ENCODE results near the gene CREG2. TPM values are rescaled to one million over a fixed set of nuclear protein-coding genes. Genes with fewer than 3 reads are reported as not detected.

The CREG2 gene
- total RNA-seq, 1 experiment from 2014 or later: not detected

- ChIA-PET CTCF (interaction anchor here (0.5 to 4.4 kb wide), 51 partner anchors 9 to 1107 kb away, joined by 3 to 55 read pairs (median 5); partner anchors contain the start of genes CREG2 and RNF149), POLR2A (interaction anchor here (0.6 to 1.6 kb wide), 11 partner anchors 17 to 1088 kb away, joined by 3 to 10 read pairs (median 3); partner anchors contain the start of genes CREG2 and RNF149)
- Mint-ChIP-seq H3K27me3 (ENCODE audit: insufficient read depth, unreplicated experiment) (no peaks in the 10 kb centered on the region), H3K27ac (ENCODE audit: low read depth, unreplicated experiment) (no peak overlapping the region), H3K4me1 (ENCODE audit: insufficient read depth, unreplicated experiment) (peaks cover 5% of the 10 kb centered on the region), H3K4me3 (ENCODE audit: unreplicated experiment) (no peak overlapping the region), H3K9me3 (ENCODE audit: unreplicated experiment) (no peaks in the 10 kb centered on the region), H3K36me3 (ENCODE audit: insufficient read depth, unreplicated experiment) (no peaks in the 10 kb centered on the region)
- TF ChIP-seq CTCF (IDR thresholded peaks at IDR 0.05; ENCODE audit: unreplicated experiment): peak; percentile 78
- intact Hi-C loops (cut with micrococcal nuclease): loop anchor here (1.0 to 10.0 kb wide), 6 partner anchors 45 to 1103 kb away; partner anchors contain the start of genes CREG2 and MAP4K4
- DNase-seq (ENCODE audit: unreplicated experiment): peak; percentile 78
- no TSS peak for BruUV-seq (replicated peaks)
These were observed 45.2 kb downstream of the CREG2 start for GRCh38 chr2:101341901-101342624.

GRCh38 chr2:101341421-101341820, 45.9 kb downstream of the CREG2 start:
- Mint-ChIP-seq H3K4me3 (ENCODE audit: unreplicated experiment) (no peak overlapping the region), H3K9me3 (ENCODE audit: unreplicated experiment) (no peaks in the 10 kb centered on the region), H3K27ac (ENCODE audit: low read depth, unreplicated experiment) (no peak overlapping the region), H3K27me3 (ENCODE audit: insufficient read depth, unreplicated experiment) (no peaks in the 10 kb centered on the region), H3K4me1 (ENCODE audit: insufficient read depth, unreplicated experiment) (peaks cover 5% of the 10 kb centered on the region), H3K36me3 (ENCODE audit: insufficient read depth, unreplicated experiment) (no peaks in the 10 kb centered on the region)
- BruUV-seq (replicated peaks): no TSS peak
- CTCF ChIA-PET: interaction anchor here (0.6 to 4.4 kb wide), 36 partner anchors 8 to 1108 kb away, joined by 3 to 55 read pairs (median 6); partner anchors contain the start of genes CREG2 and RNF149
- no peak for TF ChIP-seq CTCF (IDR thresholded peaks at IDR 0.05; ENCODE audit: unreplicated experiment)
- intact Hi-C loops (cut with micrococcal nuclease): loop anchor here (5.0 to 10.0 kb wide), 2 partner anchors 176 to 1103 kb away; no protein-coding TSS in a partner anchor
- POLR2A ChIA-PET: interaction anchor here (0.8 to 1.3 kb wide), 5 partner anchors 18 to 359 kb away, joined by 3 to 5 read pairs (median 3); no protein-coding TSS in a partner anchor
- no peak for DNase-seq (ENCODE audit: unreplicated experiment)

- Mint-ChIP-seq H3K9me3 (ENCODE audit: unreplicated experiment) (no peaks in the 10 kb centered on the region), H3K27me3 (ENCODE audit: insufficient read depth, unreplicated experiment) (no peaks in the 10 kb centered on the region), H3K27ac (ENCODE audit: low read depth, unreplicated experiment) (no peak overlapping the region), H3K4me1 (ENCODE audit: insufficient read depth, unreplicated experiment) (peaks cover 5% of the 10 kb centered on the region), H3K36me3 (ENCODE audit: insufficient read depth, unreplicated experiment) (no peaks in the 10 kb centered on the region), H3K4me3 (ENCODE audit: unreplicated experiment) (no peak overlapping the region)
- no peak for DNase-seq (ENCODE audit: unreplicated experiment)
- BruUV-seq (replicated peaks): no TSS peak
- ChIA-PET CTCF (interaction anchor here (0.7 to 4.4 kb wide), 5 partner anchors 12 to 492 kb away, joined by 3 to 55 read pairs (median 21); partner anchors contain the start of gene CREG2), POLR2A (interaction anchor here (0.6 to 1.0 kb wide), 2 partner anchors 79 to 227 kb away, joined by 3 read pairs; no protein-coding TSS in a partner anchor)
- intact Hi-C loops (cut with micrococcal nuclease): loop anchor here (5.0 to 10.0 kb wide), 2 partner anchors 177 to 1105 kb away; no protein-coding TSS in a partner anchor
- TF ChIP-seq CTCF (IDR thresholded peaks at IDR 0.05; ENCODE audit: unreplicated experiment): no peak
These were observed 47.2 kb downstream of the CREG2 start for GRCh38 chr2:101340141-101340551.

- no peak overlapping the region for H3K4me3 Mint-ChIP-seq (ENCODE audit: unreplicated experiment)
- DNase-seq (ENCODE audit: unreplicated experiment): no peak
- intact Hi-C loops (cut with micrococcal nuclease): no loop called here
- TF ChIP-seq CTCF (IDR thresholded peaks at IDR 0.05; ENCODE audit: unreplicated experiment): no peak
- ChIA-PET POLR2A (interaction anchor here (0.7 kb wide), 2 partner anchors 17 to 33 kb away, joined by 3 read pairs; no protein-coding TSS in a partner anchor), CTCF (interaction anchor here (1.0 to 4.4 kb wide), 2 partner anchors 13 to 62 kb away, joined by 3 to 55 read pairs; no protein-coding TSS in a partner anchor)
- H3K27me3 Mint-ChIP-seq (ENCODE audit: insufficient read depth, unreplicated experiment): no peaks in the 10 kb centered on the region
- no TSS peak for BruUV-seq (replicated peaks)
- H3K27ac Mint-ChIP-seq (ENCODE audit: low read depth, unreplicated experiment): no peak overlapping the region
- no peaks in the 10 kb centered on the region for H3K9me3 Mint-ChIP-seq (ENCODE audit: unreplicated experiment)
- peaks cover 5% of the 10 kb centered on the region for H3K4me1 Mint-ChIP-seq (ENCODE audit: insufficient read depth, unreplicated experiment)
- no peaks in the 10 kb centered on the region for H3K36me3 Mint-ChIP-seq (ENCODE audit: insufficient read depth, unreplicated experiment)
These were observed 47.9 kb downstream of the CREG2 start for GRCh38 chr2:101339266-101339880.
